Measurements from ENCODE around the gene CACNA2D3.

The CACNA2D3 gene

GRCh38 chr3:54931182-54931581, 808.8 kb downstream of the CACNA2D3 start:
- no peak for FAIRE-seq
- no peak for DNase-seq (ENCODE audit: insufficient read length, low spot score)
- no peak for TF ChIP-seq CTCF (IDR thresholded peaks at IDR 0.05; ENCODE audit: insufficient read depth, missing control alignments)

GRCh38 chr3:54932606-54933005, 810.3 kb downstream of the CACNA2D3 start:
- no peak for TF ChIP-seq CTCF (IDR thresholded peaks at IDR 0.05; ENCODE audit: insufficient read depth, missing control alignments)
- DNase-seq (ENCODE audit: insufficient read length, low spot score) (no peak), FAIRE-seq (no peak)

- FAIRE-seq: no peak
- no peak for TF ChIP-seq CTCF (IDR thresholded peaks at IDR 0.05; ENCODE audit: insufficient read depth, missing control alignments)
- DNase-seq (ENCODE audit: insufficient read length, low spot score): no peak
Observed at GRCh38 chr3:54935869-54936268, 813.5 kb downstream of the CACNA2D3 start.

- DNase-seq (ENCODE audit: insufficient read length, low spot score) (no peak), FAIRE-seq (no peak)
- TF ChIP-seq CTCF (IDR thresholded peaks at IDR 0.05; ENCODE audit: insufficient read depth, missing control alignments): no peak
Observed at GRCh38 chr3:54936561-54936960, 814.2 kb downstream of the CACNA2D3 start.

GRCh38 chr3:54939557-54940300, 817.4 kb downstream of the CACNA2D3 start:
- no peak for FAIRE-seq
- no peak for DNase-seq (ENCODE audit: insufficient read length, low spot score)
- TF ChIP-seq CTCF (IDR thresholded peaks at IDR 0.05; ENCODE audit: insufficient read depth, missing control alignments): no peak

GRCh38 chr3:54940971-54941370, 818.6 kb downstream of the CACNA2D3 start:
- no peak for FAIRE-seq
- TF ChIP-seq CTCF (IDR thresholded peaks at IDR 0.05; ENCODE audit: insufficient read depth, missing control alignments): no peak
- no peak for DNase-seq (ENCODE audit: insufficient read length, low spot score)

- no peak for FAIRE-seq
- DNase-seq (ENCODE audit: insufficient read length, low spot score): no peak
- TF ChIP-seq CTCF (IDR thresholded peaks at IDR 0.05; ENCODE audit: insufficient read depth, missing control alignments): no peak
Observed at GRCh38 chr3:54941690-54942362, 819.5 kb downstream of the CACNA2D3 start.

Data from D721Med (cell line).